Hematopoietic multipotent progenitor cell treated with erythropoietin and hydrocortisone succinate and interleukin-3 and kit ligand, for 6 days (in vitro differentiated cells): Measurements from ENCODE around the gene PAM.
"Not testable (repeated sequence)": the region's sequence is repeated elsewhere in the genome, so short reads cannot be mapped to it uniquely, and the experiment has no call there.

Experiments used
- DNase-seq: peaks from one replicate; pipeline ENCODE4 v3.0.0-alpha.2; 2015

The PAM gene

GRCh38 chr5:102946971-102947370, 191.9 kb downstream of the PAM start:
- DNase-seq: no peak

GRCh38 chr5:102955488-102955887, 200.4 kb downstream of the PAM start:
- DNase-seq: no peak

GRCh38 chr5:102956599-102956998, 201.5 kb downstream of the PAM start:
- DNase-seq: no peak

GRCh38 chr5:102957141-102957540, 202.0 kb downstream of the PAM start:
- no peak for DNase-seq

GRCh38 chr5:102958481-102959011, 203.4 kb downstream of the PAM start:
- DNase-seq: no peak

GRCh38 chr5:102959055-102959454, 203.9 kb downstream of the PAM start:
- no peak for DNase-seq

- DNase-seq: no peak
Measured at GRCh38 chr5:102961671-102962070, 206.6 kb downstream of the PAM start.

- DNase-seq: no peak
Measured at GRCh38 chr5:102965653-102966052, 210.5 kb downstream of the PAM start.

- no peak for DNase-seq
Measured at GRCh38 chr5:102969641-102970040, 214.5 kb downstream of the PAM start.

GRCh38 chr5:102971676-102972293, 216.7 kb downstream of the PAM start:
- DNase-seq: peak; percentile 69

- DNase-seq: no peak
Measured at GRCh38 chr5:102974177-102974576, 219.1 kb downstream of the PAM start.

GRCh38 chr5:102975045-102975444, 219.9 kb downstream of the PAM start:
- peak; percentile 61 for DNase-seq

GRCh38 chr5:102975457-102976182, 220.5 kb downstream of the PAM start:
- DNase-seq: no peak

GRCh38 chr5:102981957-102982635, 227.0 kb downstream of the PAM start:
- DNase-seq: no peak

- no peak for DNase-seq
Measured at GRCh38 chr5:102986074-102986473, 231.0 kb downstream of the PAM start.

- no peak for DNase-seq
Measured at GRCh38 chr5:102988459-102988858, 233.4 kb downstream of the PAM start.

GRCh38 chr5:102991802-102992201, 236.7 kb downstream of the PAM start:
- DNase-seq: no peak

GRCh38 chr5:102996011-102996575, 241.0 kb downstream of the PAM start:
- DNase-seq: no peak

- no peak for DNase-seq
Measured at GRCh38 chr5:102998224-102998623, 243.1 kb downstream of the PAM start.

GRCh38 chr5:102999191-102999590, 244.1 kb downstream of the PAM start:
- DNase-seq: no peak

- DNase-seq: not testable (repeated sequence)
Measured at GRCh38 chr5:102999621-103000020, 244.5 kb downstream of the PAM start.

GRCh38 chr5:103000089-103000488, 245.0 kb downstream of the PAM start:
- DNase-seq: no peak

- no peak for DNase-seq
Measured at GRCh38 chr5:103003872-103004271, 248.8 kb downstream of the PAM start.

GRCh38 chr5:103005276-103005675, 250.2 kb downstream of the PAM start:
- no peak for DNase-seq
